DND-41 (cell line): ENCODE measurements around the gene SOCS1.
"Not testable (repeated sequence)": the region's sequence is repeated elsewhere in the genome, so short reads cannot be mapped to it uniquely, and the experiment has no call there.

ENCODE experiments used
- ATAC-seq: fragments of 200-7000 bp; cut with Tn5 transposase; 3 replicates; pipeline ENCODE4 v1.9.1; 2021; ENCODE audit warnings: low read depth; ENCODE audit not compliant: insufficient read depth
- DNase-seq: peaks from one replicate; pipeline ENCODE4 v3.0.0-alpha.2; 2020
- H2AFZ ChIP-seq: 2 replicates; pipeline ENCODE4 v1.6.0; 2012; ENCODE audit warnings: low read depth, low read length
- H3K27ac ChIP-seq: 2 replicates; pipeline ENCODE4 v1.5.1; 2012; ENCODE audit warnings: low read length, inconsistent platforms
- H3K27me3 ChIP-seq: fragments of 200-600 bp; sonication (generic); 2 replicates; pipeline ENCODE4 v1.6.0; 2012; ENCODE audit warnings: low read length, mild to moderate bottlenecking, inconsistent platforms; ENCODE audit not compliant: insufficient read depth, poor library complexity
- H3K36me3 ChIP-seq: 2 replicates; pipeline ENCODE4 v1.5.1; 2012; ENCODE audit warnings: low read length, inconsistent platforms; ENCODE audit not compliant: insufficient read depth
- H3K4me1 ChIP-seq: 2 replicates; pipeline ENCODE4 v1.5.1; 2012; ENCODE audit warnings: mild to moderate bottlenecking, low read length; ENCODE audit not compliant: insufficient read depth
- H3K4me2 ChIP-seq: 2 replicates; pipeline ENCODE4 v1.6.0; 2012; ENCODE audit warnings: mild to moderate bottlenecking, moderate library complexity, low read length, inconsistent platforms; ENCODE audit not compliant: insufficient read depth
- H3K4me3 ChIP-seq, 2 experiments: fragments of 200-600 bp in 1 of 2; shearing (Covaris generic) in 1 of 2; 2 replicates each; pipeline ENCODE4 v1.5.1; 2012 to 2016; ENCODE audit warnings: inconsistent platforms in 2 of 2, low read length in 2 of 2, mild to moderate bottlenecking in 2 of 2, low read depth in 1 of 2, moderate library complexity in 1 of 2
- H3K79me2 ChIP-seq: 2 replicates; pipeline ENCODE4 v1.6.0; 2012; ENCODE audit warnings: low read length, inconsistent platforms; ENCODE audit not compliant: insufficient read depth
- H3K9ac ChIP-seq: 2 replicates; pipeline ENCODE4 v1.6.0; 2012; ENCODE audit warnings: low read depth, mild to moderate bottlenecking, inconsistent platforms, low read length, moderate library complexity
- H3K9me3 ChIP-seq: 2 replicates; pipeline ENCODE4 v1.5.1; 2012; ENCODE audit warnings: low read length, moderate library complexity, mild to moderate bottlenecking, inconsistent platforms; ENCODE audit not compliant: insufficient read depth, severe bottlenecking
- H4K20me1 ChIP-seq: 2 replicates; pipeline ENCODE4 v1.6.0; 2012; ENCODE audit warnings: low read length; ENCODE audit not compliant: insufficient read depth
- EZH2 ChIP-seq: IDR thresholded peaks from 3 replicates; pipeline ENCODE4 v1.6.1; 2012; ENCODE audit warnings: borderline replicate concordance, low read depth, mild to moderate bottlenecking, moderate library complexity, low read length, inconsistent platforms; ENCODE audit not compliant: severe bottlenecking
- TF ChIP-seq, protein P1 (sequence below): IDR thresholded peaks from 2 replicates; pipeline ENCODE4 v1.5.1; 2012; ENCODE audit warnings: borderline replicate concordance, low read length, moderate library complexity, mild to moderate bottlenecking; ENCODE audit not compliant: poor library complexity, severe bottlenecking; ENCODE audit errors: extremely low read depth

SOCS1 gene

DNA sequence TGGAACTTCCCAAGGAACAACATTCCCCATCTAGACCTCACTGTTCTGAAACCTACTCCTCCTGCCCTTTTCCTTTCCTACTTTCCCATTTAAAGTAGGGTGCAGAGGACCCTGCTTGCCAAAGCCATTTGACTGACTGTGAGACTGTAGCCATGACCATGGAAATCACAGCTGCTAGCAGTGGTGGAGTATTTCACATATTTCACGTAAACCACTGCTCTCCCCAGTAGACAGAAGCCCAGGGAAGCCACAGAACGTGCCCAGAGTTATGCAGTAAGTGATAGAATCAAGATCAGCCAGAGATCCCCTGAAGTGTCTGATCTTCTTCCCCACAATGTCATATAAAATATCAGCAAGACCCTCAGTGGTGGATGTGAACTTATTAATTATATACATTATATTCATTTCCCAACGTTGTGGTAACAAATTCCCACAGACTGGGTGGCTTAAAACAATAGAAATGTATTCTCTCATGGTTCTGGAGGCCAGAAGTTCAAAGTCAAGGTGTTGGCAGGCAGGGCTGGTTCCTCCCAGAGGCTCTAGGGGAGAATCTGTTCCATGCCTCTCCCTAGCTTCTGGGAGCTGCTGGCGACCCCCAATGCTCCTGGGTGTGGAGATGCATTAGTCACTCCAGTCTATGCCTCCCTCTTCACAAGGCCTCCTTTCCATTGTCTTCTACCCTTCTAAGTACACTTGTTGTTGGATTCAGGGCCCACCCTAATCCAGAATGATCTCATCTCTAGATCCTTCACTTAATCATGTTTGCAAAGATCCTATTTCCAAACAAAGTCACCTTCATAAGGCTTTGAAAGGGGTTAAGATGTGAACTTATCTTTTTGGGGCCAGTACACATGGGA lies 45.9 kb upstream of the SOCS1 start:
- no peak overlapping the region for H3K9ac ChIP-seq
- H4K20me1 ChIP-seq = peaks cover 3% of the 10 kb centered on the region; the same call in 1 of the 2 replicates
- ATAC-seq = no peak
- H3K4me1 ChIP-seq = peaks cover 44% of the 10 kb centered on the region
- TF ChIP-seq, protein P1, sequence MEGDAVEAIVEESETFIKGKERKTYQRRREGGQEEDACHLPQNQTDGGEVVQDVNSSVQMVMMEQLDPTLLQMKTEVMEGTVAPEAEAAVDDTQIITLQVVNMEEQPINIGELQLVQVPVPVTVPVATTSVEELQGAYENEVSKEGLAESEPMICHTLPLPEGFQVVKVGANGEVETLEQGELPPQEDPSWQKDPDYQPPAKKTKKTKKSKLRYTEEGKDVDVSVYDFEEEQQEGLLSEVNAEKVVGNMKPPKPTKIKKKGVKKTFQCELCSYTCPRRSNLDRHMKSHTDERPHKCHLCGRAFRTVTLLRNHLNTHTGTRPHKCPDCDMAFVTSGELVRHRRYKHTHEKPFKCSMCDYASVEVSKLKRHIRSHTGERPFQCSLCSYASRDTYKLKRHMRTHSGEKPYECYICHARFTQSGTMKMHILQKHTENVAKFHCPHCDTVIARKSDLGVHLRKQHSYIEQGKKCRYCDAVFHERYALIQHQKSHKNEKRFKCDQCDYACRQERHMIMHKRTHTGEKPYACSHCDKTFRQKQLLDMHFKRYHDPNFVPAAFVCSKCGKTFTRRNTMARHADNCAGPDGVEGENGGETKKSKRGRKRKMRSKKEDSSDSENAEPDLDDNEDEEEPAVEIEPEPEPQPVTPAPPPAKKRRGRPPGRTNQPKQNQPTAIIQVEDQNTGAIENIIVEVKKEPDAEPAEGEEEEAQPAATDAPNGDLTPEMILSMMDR = no peak
- TF ChIP-seq EZH2 = no peak
- no peak overlapping the region for H3K27ac ChIP-seq
- no peaks in the 10 kb centered on the region for H3K79me2 ChIP-seq
- no peak overlapping the region for H2AFZ ChIP-seq
- H3K36me3 ChIP-seq = no peaks in the 10 kb centered on the region
- no peak overlapping the region for H3K4me2 ChIP-seq
- H3K4me3 ChIP-seq = no peak overlapping the region
- no peaks in the 10 kb centered on the region for H3K27me3 ChIP-seq
- H3K9me3 ChIP-seq = no peaks in the 10 kb centered on the region
- DNase-seq = no peak

DNA sequence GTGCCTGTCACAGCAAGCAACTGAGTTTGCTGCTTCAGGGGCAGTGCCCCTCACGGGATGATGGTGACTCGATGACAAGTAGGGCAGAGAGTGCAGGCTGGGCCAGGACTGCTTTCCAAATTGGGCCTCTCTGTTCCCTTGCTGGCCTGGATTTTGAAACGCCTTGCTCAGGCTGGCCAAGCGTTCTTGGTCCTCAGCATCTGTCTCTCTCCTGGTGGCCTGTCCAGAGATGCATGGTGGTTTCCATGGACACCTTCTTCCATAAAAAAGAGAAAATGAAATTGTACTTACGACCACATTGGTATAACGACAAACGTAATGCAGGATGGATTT lies 44.5 kb upstream of the SOCS1 start:
- no peaks in the 10 kb centered on the region for H3K79me2 ChIP-seq
- H2AFZ ChIP-seq = no peak overlapping the region
- H3K27ac ChIP-seq = no peak overlapping the region
- peaks cover 3% of the 10 kb centered on the region; the same call in 1 of the 2 replicates for H4K20me1 ChIP-seq
- H3K4me3 ChIP-seq = no peak overlapping the region
- no peak for ATAC-seq
- no peak for DNase-seq
- no peaks in the 10 kb centered on the region for H3K27me3 ChIP-seq
- peaks cover 55% of the 10 kb centered on the region for H3K4me1 ChIP-seq
- no peak overlapping the region for H3K9ac ChIP-seq
- no peak for TF ChIP-seq EZH2
- TF ChIP-seq, protein P1 = no peak
- no peak overlapping the region for H3K4me2 ChIP-seq
- no peaks in the 10 kb centered on the region for H3K36me3 ChIP-seq
- H3K9me3 ChIP-seq = no peaks in the 10 kb centered on the region

DNA sequence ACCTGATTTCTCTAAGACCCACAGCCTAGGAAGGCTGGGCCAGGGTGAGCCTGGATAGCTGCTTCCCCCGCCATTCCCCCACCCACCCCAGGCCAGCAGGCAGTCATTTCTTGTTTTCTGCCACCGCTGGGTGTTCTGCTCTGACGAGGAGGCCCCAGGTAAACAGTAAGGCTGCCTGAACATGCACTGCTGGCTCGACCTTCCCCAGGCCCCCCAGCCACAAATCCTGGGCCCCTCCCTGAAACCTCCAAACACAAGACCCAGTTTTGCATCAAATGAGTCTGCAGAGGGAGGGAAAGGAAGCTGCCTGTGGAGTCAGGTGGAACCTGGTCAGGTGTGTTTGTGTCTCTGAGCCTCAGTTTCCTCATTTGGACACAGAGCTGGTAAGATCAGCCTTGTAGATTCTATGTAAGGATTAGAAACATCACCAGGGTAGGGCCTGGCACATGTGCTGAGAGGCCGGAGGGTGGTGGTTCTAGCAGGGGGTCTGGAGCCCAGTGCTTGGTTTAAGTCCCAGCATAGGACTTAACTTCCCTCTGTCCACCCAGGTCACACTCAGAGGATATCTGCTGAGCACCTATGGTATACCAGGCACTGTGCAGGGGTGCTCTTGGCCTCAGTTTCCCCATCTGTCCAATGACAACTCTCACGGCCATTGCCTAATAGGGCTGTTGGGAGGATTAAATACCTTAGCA lies 44.0 kb upstream of the SOCS1 start:
- H3K27me3 ChIP-seq = no peaks in the 10 kb centered on the region
- H4K20me1 ChIP-seq = peaks cover 3% of the 10 kb centered on the region; the same call in 1 of the 2 replicates
- H2AFZ ChIP-seq = no peak overlapping the region
- no peaks in the 10 kb centered on the region for H3K79me2 ChIP-seq
- H3K4me1 ChIP-seq = peaks cover 55% of the 10 kb centered on the region
- H3K9me3 ChIP-seq = no peaks in the 10 kb centered on the region
- no peak overlapping the region for H3K9ac ChIP-seq
- TF ChIP-seq, protein P1 = no peak
- no peak for TF ChIP-seq EZH2
- H3K4me2 ChIP-seq = no peak overlapping the region
- DNase-seq (no peak), ATAC-seq (no peak)
- no peak overlapping the region for H3K4me3 ChIP-seq
- H3K36me3 ChIP-seq = no peaks in the 10 kb centered on the region
- 0 out of 2 replicates have a peak overlapping the region, but pooled peaks have one; percentile 53 for H3K27ac ChIP-seq

DNA sequence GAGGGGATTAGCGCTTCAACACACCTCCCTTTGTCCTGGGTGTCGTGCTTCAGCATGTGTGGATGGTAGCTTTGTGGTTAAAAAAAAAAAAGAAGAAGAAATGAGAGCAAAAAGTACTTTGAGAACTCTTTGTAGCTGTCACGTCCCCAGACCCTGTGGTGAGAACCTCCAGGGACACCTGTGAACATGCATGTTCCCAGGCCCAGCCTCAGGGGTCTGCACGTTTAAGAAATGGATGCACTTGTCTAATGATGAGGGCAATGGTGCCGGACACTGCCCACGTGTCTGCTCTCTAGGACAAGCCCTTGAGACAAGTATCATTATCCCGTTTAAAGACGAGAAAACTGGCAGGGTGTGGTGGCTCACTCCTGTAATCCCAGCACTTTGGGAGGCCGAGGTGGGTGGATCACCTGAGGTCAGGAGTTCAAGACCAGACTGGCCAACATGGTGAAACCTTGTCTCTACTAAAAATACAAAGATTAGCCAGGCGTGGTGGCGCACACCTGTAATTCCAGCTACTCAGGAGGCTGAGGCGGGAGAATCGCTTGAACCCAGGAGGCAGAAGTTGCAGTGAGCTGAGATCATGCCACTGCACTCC lies 43.0 kb upstream of the SOCS1 start:
- not testable (repeated sequence) for H3K27me3 ChIP-seq, H2AFZ ChIP-seq, H3K9ac ChIP-seq, H4K20me1 ChIP-seq, H3K4me3 ChIP-seq, H3K79me2 ChIP-seq, H3K9me3 ChIP-seq, H3K36me3 ChIP-seq
- Histone ChIP-seq H3K4me1 (peaks cover 55% of the 10 kb centered on the region), H3K4me2 (peak overlapping the region; percentile 58; the same call in 1 of the 2 replicates), H3K27ac (peak overlapping the region; percentile 87)
- DNase-seq = peak; percentile 84
- ATAC-seq = peak; percentile 49
